HG02970 (cell line): Measurements from ENCODE around the gene GLMP.
A peak's percentile ranks its signal among the peaks of the same experiment; 100 is the strongest.

Experiments
- ATAC-seq: cut with Tn5 transposase; IDR thresholded peaks from one replicate; pipeline ENCODE4 v1.9.1; 2021; ENCODE audit warnings: mild to moderate bottlenecking, moderate library complexity, moderate number of reproducible peaks; ENCODE audit not compliant: unreplicated experiment, low FRiP score

Gene GLMP

DNA sequence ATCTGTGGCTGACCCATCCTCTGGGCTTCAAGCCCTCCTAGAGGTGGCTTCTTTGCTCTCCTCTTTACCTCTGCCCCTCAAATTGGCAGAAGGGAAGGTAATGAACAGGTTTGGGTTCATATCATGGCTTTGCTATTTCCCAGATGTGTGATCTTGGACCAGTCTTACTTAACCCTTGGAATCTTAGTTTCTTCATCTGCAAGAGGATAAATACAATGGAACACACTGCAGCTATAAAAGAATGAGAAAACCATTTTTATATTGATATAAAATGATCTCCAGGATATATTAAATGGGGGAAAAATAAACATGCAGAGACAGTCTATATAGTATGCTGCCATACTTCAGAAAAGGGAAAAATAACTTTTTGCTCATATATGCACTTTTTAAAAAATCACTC lies 5.6 kb downstream of the GLMP start:
- no peak for ATAC-seq

GRCh38 chr1:156286061-156286460 lies 9.4 kb downstream of the GLMP start:
- no peak for ATAC-seq

DNA sequence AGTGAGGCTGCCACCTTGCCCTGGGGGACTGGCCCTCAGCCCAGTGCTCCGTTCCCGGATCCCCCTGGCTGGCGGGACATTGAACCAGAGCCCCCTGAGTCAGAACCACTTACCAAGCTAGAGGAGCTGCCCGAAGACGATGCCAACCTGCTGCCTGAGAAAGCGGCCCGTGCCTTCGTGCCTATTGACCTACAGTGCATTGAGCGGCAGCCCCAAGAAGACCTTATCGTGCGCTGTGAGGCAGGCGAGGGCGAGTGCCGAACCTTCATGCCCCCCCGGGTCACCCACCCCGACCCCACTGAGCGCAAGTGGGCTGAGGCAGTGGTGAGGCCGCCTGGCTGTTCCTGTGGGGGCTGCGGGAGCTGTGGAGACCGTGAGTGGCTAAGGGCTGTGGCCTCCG lies 10.0 kb downstream of the GLMP start:
- no peak for ATAC-seq

DNA sequence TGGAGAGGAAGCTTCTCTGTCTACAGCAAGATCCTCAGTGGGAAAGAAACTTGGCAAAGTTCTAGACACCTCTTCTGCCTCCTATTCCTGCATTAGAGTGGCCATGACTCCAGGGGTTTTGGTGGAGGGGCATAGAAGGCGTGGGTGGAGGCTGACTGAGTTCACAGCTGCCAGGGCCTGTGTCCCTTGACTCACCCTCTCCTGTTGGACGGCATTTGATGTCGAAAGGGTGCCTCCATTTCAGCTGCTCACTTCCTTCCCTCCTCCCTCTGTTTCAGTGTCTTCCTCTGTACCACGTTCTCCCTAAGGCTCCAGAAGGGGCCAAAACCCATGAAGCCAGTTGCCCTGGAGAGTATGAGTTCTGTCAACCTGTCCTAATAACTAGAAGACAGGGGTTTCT lies 10.7 kb downstream of the GLMP start:
- no peak for ATAC-seq

- ATAC-seq: no peak
These were observed 11.4 kb downstream of the GLMP start, which contains the start of gene TMEM79 for GRCh38 chr1:156284112-156284511. Gene TMEM79 (plus strand): TSS chr1:156284325. CDS start chr1:156285227, 902 bp downstream.

GRCh38 chr1:156283521-156283920 lies 12.0 kb downstream of the GLMP start:
- no peak for ATAC-seq

DNA sequence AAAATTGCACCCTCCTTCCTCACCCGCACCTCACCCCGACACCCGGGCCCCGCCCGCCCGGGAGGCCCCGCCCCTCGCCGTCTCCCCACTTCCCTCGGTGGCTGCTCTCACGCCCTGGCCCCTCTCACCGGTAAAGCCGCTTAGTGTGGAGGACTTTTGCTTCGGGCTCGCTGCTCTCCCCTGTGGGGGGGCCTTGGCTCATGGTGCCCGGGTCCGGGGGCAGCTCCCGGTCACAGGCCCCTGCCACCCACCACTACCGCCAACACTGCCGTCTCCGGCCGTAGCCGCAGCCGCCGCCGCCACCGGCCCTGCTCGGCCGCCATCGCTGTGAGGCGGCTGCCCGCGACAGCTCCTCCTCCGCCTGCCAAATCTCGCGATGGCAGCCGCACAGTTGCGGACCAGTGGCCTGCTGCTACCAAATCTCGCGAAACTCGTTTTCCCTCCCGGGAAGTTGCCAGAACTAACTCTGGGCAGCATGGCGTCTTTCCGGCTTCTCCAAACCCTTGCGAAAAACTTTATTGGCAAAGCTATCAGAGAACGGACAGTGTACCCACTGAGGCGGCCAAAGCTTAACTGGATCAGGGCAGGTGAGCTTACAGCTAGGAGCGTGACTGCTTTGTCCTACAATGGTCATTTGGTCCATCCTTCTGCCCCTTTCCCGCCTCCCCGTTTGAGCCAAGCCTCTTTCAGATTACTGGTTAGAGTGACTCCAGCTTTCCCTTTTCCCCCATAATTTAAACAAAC lies 12.8 kb downstream of the GLMP start, which contains the start of gene SMG5:
Gene SMG5 (minus strand): TSS at position 347 of the 744 bp plus-strand sequence. CDS start 145 bp downstream, at position 202.
- peak; percentile 72 for ATAC-seq

- ATAC-seq: peak; percentile 14
These were observed 13.6 kb downstream of the GLMP start for GRCh38 chr1:156281693-156282478.

- no peak for ATAC-seq
These were observed 14.2 kb downstream of the GLMP start for GRCh38 chr1:156281281-156281680.

- ATAC-seq: no peak
These were observed 15.6 kb downstream of the GLMP start for GRCh38 chr1:156279837-156280236.

- ATAC-seq: no peak
These were observed 18.5 kb downstream of the GLMP start for GRCh38 chr1:156276966-156277381.

- ATAC-seq: no peak
These were observed 18.9 kb downstream of the GLMP start for GRCh38 chr1:156276532-156276931.

GRCh38 chr1:156270314-156270713 lies 25.2 kb downstream of the GLMP start:
- no peak for ATAC-seq

GRCh38 chr1:156268336-156268735 lies 27.1 kb downstream of the GLMP start:
- no peak for ATAC-seq

GRCh38 chr1:156266051-156266450 lies 29.4 kb downstream of the GLMP start:
- ATAC-seq: no peak

DNA sequence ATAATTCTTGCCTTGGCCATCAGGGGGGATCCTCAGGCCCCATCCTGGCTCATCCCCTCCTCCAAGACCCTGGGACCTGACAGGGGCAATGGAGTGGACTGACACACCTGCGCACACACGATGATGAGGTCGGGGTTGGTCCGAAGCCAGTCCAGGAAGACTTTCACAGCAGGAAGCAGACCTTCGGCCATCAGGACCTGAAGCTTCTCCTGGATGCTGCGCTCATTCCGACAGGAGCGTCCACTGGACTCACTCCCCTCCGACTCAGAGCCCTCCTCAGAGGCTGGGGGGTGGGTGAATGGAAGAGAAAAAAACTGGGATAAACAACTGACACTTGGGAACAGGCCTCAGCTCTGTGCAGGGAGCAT lies 32.2 kb downstream of the GLMP start:
- no peak for ATAC-seq

GRCh38 chr1:156262461-156263287 lies 32.8 kb downstream of the GLMP start:
- ATAC-seq: no peak

DNA sequence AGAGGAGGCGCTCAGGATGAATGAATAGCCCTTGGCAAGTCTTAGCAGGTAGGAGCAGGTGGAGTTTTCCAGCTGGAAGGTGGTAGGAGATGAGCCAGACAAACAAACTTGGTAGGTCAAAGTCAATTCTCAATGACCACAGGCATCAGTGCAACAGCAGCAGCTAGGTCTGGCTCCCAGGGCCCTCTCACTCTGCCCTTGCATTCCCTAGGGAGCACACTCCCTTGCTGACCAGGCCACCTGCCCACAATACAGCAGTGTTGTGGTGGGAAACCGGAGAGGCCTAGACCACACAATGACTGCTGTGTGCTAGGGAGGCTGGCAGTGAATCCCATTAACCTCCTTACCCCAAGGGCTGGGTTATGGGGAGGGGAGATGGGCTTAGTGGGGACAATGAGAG lies 34.6 kb downstream of the GLMP start:
- ATAC-seq: no peak

GRCh38 chr1:156259805-156260204 lies 35.7 kb downstream of the GLMP start:
- no peak for ATAC-seq

GRCh38 chr1:156258859-156259258 lies 36.6 kb downstream of the GLMP start:
- ATAC-seq: no peak

DNA sequence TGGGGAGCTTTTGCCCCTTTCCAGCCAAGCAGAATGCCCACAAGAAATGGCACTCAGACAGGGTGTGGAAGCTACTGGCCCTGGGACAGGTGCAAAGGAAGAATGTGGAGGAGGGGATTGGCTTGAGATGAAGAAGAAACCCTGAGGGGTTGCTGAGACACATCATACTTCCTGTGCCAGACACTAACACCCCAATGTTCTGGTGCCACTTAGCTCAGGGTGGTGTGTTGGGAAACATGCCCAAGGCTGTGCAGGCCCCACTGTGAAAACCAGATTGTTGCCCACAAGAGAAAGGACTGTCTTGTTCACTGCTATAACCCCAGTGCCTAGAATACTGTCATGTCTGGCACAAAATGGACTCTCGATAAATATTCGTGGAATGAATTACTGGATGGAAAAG lies 37.8 kb downstream of the GLMP start:
- no peak for ATAC-seq
